Nephron progenitor cell (in vitro differentiated cells): ENCODE measurements around the gene BCAP31.

Experiments
- DNase-seq: peaks from one replicate; pipeline ENCODE4 v3.0.0; 2021
- H3K27ac Mint-ChIP-seq: 2 replicates; pipeline ENCODE4 v1.8.0; 2021; ENCODE audit warnings: mild to moderate bottlenecking, moderate library complexity, mixed read lengths
- H3K27me3 Mint-ChIP-seq: 2 replicates; pipeline ENCODE4 v1.8.0; 2021; ENCODE audit warnings: mild to moderate bottlenecking, low read depth, mixed read lengths; ENCODE audit not compliant: poor library complexity
- H3K36me3 Mint-ChIP-seq: 2 replicates; pipeline ENCODE4 v1.8.0; 2021; ENCODE audit warnings: low read depth, mixed read lengths
- H3K4me1 Mint-ChIP-seq: 2 replicates; pipeline ENCODE4 v1.8.0; 2021; ENCODE audit warnings: mixed read lengths
- H3K4me3 Mint-ChIP-seq: 2 replicates; pipeline ENCODE4 v1.8.0; 2021; ENCODE audit warnings: mild to moderate bottlenecking, moderate library complexity, mixed read lengths
- H3K9me3 Mint-ChIP-seq: 2 replicates; pipeline ENCODE4 v1.8.0; 2021; ENCODE audit warnings: mild to moderate bottlenecking, moderate library complexity, mixed read lengths
- TF ChIP-seq, protein P1 (sequence below): fragments of 200-600 bp; sonication (generic); IDR thresholded peaks from 2 replicates; pipeline ENCODE4 v1.5.0; 2021; ENCODE audit warnings: antibody characterized with exemption

BCAP31 gene

GRCh38 chrX:153724252-153725038 is at the start of gene BCAP31, which contains the start of gene ABCD1:
Gene BCAP31, minus strand, starts transcription at chrX:153724387. Its CDS starts 1,143 bp downstream, at chrX:153723244.
Gene ABCD1, plus strand, starts transcription at chrX:153724856. Its CDS starts 411 bp downstream, at chrX:153725267.
- peaks cover 50% of the 10 kb centered on the region for H3K9me3 Mint-ChIP-seq
- H3K27ac Mint-ChIP-seq: peak within 1 kb of the TSS; percentile 71
- H3K27me3 Mint-ChIP-seq: peaks cover under 1% of the 10 kb centered on the region
- peak; percentile 89 for DNase-seq
- H3K4me3 Mint-ChIP-seq: peak within 1 kb of the TSS; percentile 86
- H3K36me3 Mint-ChIP-seq: peaks cover 19% of the 10 kb centered on the region
- H3K4me1 Mint-ChIP-seq: peaks cover 30% of the 10 kb centered on the region
- TF ChIP-seq, protein P1, sequence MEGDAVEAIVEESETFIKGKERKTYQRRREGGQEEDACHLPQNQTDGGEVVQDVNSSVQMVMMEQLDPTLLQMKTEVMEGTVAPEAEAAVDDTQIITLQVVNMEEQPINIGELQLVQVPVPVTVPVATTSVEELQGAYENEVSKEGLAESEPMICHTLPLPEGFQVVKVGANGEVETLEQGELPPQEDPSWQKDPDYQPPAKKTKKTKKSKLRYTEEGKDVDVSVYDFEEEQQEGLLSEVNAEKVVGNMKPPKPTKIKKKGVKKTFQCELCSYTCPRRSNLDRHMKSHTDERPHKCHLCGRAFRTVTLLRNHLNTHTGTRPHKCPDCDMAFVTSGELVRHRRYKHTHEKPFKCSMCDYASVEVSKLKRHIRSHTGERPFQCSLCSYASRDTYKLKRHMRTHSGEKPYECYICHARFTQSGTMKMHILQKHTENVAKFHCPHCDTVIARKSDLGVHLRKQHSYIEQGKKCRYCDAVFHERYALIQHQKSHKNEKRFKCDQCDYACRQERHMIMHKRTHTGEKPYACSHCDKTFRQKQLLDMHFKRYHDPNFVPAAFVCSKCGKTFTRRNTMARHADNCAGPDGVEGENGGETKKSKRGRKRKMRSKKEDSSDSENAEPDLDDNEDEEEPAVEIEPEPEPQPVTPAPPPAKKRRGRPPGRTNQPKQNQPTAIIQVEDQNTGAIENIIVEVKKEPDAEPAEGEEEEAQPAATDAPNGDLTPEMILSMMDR: no peak

- DNase-seq: no peak
- peaks cover 21% of the 10 kb centered on the region for H3K9me3 Mint-ChIP-seq
- peaks cover 4% of the 10 kb centered on the region for H3K27me3 Mint-ChIP-seq
- no peaks in the 10 kb centered on the region for H3K36me3 Mint-ChIP-seq
- no peak overlapping the region for H3K27ac Mint-ChIP-seq
- H3K4me1 Mint-ChIP-seq: no peaks in the 10 kb centered on the region
- H3K4me3 Mint-ChIP-seq: no peak overlapping the region
- TF ChIP-seq, protein P1: no peak
Observed at GRCh38 chrX:153773218-153773611, 49.0 kb upstream of the BCAP31 start.

- Mint-ChIP-seq H3K36me3 (no peaks in the 10 kb centered on the region), H3K9me3 (peaks cover 21% of the 10 kb centered on the region), H3K4me1 (no peaks in the 10 kb centered on the region), H3K27me3 (peaks cover 4% of the 10 kb centered on the region), H3K4me3 (no peak overlapping the region), H3K27ac (no peak overlapping the region)
- DNase-seq: no peak
- TF ChIP-seq, protein P1: no peak
Observed at GRCh38 chrX:153772316-153773217, 48.4 kb upstream of the BCAP31 start.

- no peak for DNase-seq
- Mint-ChIP-seq H3K36me3 (no peaks in the 10 kb centered on the region), H3K27ac (no peak overlapping the region), H3K9me3 (peaks cover 24% of the 10 kb centered on the region), H3K4me3 (no peak overlapping the region), H3K4me1 (peaks cover 2% of the 10 kb centered on the region), H3K27me3 (peaks cover 4% of the 10 kb centered on the region)
- TF ChIP-seq, protein P1: no peak
Observed at GRCh38 chrX:153771415-153772315, 47.5 kb upstream of the BCAP31 start.

DNA sequence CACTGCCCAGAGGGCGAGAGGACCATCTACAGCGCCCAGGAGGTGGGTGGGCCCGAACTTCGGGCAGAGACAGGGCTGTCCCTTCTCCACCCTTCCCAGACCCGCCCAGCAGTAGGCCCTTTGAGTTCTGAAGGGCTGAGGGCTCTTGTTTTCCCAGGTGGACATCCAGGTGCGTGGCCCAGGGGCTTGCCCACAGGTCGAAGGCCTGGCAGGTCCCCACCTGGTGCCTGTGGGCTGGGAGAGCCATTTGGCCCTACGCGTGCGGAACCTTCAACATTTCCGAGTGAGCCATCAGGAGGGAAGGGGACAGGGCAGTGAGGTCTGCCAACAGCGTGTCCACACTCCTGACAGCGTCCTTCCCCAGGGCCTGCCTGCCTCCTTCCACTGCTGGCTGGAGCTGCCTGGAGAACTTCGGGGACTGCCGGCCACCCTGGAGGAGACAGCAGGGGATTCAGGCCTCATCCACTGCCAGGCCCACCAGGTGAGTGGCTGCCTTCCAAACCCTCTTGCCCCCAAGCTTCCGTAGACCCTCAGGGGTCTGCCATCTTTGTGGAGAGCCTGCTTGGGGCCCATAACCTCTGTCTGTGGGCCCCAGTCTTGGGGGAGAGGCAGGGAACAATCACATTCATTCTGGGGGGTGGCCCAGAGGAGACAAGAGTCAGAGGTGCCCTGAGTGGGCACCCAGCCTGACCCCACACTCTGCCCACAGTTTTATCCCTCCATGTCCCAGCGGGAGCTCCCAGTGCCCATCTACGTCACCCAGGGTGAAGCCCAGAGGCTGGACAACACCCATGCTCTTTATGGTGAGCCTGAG is 46.6 kb upstream of the BCAP31 start:
- Mint-ChIP-seq H3K36me3 (no peaks in the 10 kb centered on the region), H3K4me1 (peaks cover 7% of the 10 kb centered on the region), H3K9me3 (peaks cover 27% of the 10 kb centered on the region), H3K27ac (no peak overlapping the region), H3K27me3 (peaks cover 4% of the 10 kb centered on the region), H3K4me3 (no peak overlapping the region)
- no peak for DNase-seq
- TF ChIP-seq, protein P1: no peak
